HS-5 (cell line): ENCODE measurements around the gene CDCP2.

ENCODE experiments used
- DNase-seq: peaks from one replicate; pipeline ENCODE4 v3.0.0-alpha.2; 2012; ENCODE audit warnings: low read depth

CDCP2 gene

GRCh38 chr1:54152696-54153095 is at the start of gene CDCP2:
Gene CDCP2, minus strand, starts transcription at chr1:54153000. Its CDS starts 78 bp downstream, at chr1:54152922.
- no peak for DNase-seq

GRCh38 chr1:54200519-54200997 is 47.8 kb upstream of the CDCP2 start:
- no peak for DNase-seq

GRCh38 chr1:54199765-54200518 is 47.1 kb upstream of the CDCP2 start, which contains the start of the genes CYB5RL and MRPL37:
Gene CYB5RL, minus strand, starts transcription at chr1:54200030. Its CDS starts 4,414 bp downstream, at chr1:54195616.
Gene MRPL37, plus strand, starts transcription at chr1:54200167. Its CDS starts 77 bp downstream, at chr1:54200244.
- DNase-seq, result peak; percentile 87

DNA sequence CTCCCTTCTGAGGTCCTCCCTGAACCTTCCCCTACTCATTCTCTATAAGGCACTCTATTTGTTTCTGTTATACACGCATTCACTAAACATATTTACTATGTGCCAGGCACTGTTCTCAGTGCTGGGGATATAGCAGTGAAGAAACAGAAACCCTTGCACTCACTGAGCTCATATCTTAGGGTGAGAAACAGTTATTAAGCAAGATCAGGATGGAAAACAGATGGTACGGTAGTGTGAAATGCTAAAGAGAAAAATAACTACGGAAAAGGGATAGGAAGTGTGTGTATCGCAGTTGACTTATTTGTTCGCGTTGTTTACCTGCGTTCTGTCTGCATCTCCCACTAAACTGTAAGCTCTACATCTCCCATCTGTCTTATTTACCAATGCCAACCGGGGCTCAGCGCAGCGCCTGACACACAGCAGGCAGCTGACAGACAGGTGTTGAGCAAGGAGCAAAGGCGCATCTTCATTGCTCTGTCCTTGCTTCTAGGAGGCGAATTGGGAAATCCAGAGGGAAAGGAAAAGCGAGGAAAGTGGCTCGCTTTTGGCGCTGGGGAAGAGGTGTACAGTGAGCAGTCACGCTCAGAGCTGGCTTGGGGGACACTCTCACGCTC is 46.5 kb upstream of the CDCP2 start:
- no peak for DNase-seq

DNA sequence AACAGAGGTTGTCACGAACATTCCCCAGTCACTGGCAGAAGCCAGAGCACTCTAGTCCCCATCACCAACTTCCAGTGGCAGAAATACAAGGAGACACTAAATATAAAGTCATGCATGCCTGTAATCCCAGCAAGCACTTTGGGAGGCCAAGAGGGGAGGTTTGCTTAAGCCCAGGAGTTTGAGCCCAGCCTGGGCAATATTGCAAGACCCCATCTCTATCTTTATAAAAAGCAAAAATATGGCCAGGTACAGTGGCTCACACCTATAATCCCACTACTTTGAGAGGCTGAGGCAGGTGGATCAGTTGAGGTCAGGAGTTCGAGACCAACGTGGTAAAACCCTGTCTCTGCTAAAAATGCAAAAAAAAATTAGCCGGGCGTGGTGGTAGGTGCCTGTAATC is 40.7 kb upstream of the CDCP2 start:
- DNase-seq, result no peak

DNA sequence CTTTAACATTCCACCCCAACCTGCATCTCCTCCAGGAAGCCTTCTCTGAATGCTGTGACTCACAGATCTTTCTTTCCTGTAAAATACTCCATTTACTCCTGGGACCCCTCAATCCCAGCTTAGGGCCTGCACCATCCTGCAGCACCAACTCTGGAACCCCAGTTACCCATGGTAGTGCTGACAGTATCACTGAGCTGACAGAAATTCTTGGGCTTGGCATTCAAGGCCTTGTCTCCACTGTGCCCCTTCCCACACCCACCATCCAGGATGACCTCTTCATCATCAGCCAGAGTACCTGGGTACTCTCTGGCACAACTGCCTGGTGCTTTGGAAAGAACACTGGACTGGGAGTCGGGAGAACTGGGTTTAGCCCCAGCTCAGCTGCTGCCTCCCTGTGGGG is 38.7 kb upstream of the CDCP2 start:
- no peak for DNase-seq

DNA sequence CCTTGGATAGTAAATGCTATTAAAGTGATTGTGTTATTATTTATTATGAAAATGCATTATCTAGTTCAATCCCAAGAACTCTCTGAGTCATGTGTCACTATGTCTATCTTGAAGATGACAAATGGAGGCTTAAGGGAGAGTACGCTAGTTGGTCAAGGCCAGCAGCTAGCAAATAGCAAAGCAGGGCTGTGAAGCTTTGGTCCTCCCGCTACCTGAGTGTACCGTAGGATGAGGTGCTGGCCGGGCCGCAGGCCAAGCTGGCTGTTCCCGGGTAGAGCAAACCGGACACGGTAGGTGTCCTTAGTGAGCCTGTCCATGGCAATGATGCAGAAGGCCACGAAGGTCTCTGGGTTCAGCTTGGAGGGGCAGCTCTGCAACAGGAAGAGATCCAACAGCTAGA is 37.7 kb upstream of the CDCP2 start:
- DNase-seq, result no peak

DNA sequence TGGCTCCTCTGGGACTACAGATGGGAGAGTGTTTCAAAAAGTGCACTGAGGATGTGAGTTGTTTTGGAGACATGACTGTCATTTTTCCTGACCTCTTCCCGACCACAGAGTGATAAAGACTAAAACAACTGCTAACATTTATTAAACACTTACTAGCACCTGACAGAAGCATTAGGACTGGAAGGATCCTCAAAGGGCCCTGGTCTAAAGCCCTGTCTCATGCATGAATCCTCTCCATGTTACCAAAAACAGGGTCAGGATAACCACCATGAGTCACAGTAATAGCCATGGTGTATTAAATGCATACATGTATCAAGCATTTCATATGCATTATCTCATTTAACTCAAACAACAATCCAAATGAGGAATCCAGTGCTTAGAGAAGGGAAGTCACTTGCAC is 35.5 kb upstream of the CDCP2 start:
- no peak for DNase-seq

- DNase-seq, result no peak
These were observed 33.3 kb upstream of the CDCP2 start for GRCh38 chr1:54186056-54186455.

DNA sequence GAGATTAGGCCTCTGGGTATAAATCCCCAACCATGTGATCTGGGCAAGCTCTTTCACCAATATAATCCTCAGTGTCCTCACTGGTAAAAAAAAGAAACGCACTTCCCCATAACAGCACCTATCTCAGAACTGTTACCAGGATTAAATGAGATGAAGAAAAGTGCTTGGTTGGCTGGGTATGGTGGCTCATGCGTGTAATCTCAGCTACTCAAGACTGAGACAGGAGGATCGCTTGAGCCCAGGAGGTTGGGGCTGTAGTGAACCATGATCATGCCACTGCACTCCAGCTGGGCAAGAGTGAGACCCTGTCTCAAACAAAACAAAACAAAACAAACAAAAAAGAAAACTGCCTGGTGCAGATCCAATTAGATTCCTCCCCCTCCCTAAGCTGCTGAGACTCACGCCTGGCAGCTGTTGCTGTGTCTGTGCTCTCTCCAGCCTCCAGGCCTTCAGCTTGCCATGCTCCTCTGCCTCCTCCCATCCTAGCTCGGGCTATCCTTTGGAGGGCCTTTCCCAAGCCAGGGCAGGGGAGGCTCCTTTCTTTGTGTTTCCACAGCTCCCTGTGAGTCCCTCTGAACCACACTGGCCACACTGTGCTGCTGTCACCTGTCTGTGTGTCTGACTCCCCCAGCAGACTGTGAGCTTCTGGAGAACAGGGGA is 28.0 kb upstream of the CDCP2 start:
- DNase-seq, result no peak

- no peak for DNase-seq
These were observed 25.7 kb upstream of the CDCP2 start for GRCh38 chr1:54178296-54179070.

- DNase-seq, result no peak
These were observed 24.9 kb upstream of the CDCP2 start for GRCh38 chr1:54177726-54178125.

DNA sequence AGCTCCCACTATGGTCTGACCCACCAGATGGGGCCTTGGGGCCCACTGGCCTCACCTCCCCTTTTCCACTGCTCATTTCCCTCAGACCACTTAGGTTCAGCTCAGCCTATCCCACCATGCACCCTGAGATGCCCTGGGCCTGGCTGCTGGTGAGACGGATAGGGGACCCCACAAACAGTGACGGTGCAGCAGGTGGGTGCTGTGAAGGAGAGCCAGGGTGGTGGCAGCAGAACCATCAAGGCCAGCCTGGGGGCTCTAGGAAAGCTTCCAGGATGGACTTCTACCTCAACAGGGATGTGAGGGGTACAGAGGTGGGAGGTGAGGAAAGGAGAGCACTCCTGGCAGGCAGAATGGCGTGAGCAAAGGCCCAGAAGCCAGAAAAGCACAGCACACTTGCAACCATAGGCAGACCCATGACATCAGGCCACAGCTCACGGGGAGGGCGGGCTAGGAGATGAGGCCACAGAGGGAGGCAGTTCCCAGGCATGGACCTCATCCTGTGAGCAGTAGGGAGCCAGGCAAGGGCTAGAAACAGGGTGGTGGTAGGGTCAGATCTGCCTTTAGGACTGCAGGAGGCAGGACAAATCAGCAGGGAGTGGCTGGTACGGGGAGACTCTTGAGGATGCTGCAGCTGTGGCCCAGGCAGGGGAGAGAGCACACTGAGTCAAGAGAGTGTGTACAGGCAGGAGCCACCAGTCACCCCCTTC is 24.0 kb upstream of the CDCP2 start:
- DNase-seq, result no peak

GRCh38 chr1:54174106-54174505 is 21.3 kb upstream of the CDCP2 start:
- DNase-seq, result no peak

- DNase-seq, result no peak
These were observed 20.9 kb upstream of the CDCP2 start for GRCh38 chr1:54173681-54174080.

DNA sequence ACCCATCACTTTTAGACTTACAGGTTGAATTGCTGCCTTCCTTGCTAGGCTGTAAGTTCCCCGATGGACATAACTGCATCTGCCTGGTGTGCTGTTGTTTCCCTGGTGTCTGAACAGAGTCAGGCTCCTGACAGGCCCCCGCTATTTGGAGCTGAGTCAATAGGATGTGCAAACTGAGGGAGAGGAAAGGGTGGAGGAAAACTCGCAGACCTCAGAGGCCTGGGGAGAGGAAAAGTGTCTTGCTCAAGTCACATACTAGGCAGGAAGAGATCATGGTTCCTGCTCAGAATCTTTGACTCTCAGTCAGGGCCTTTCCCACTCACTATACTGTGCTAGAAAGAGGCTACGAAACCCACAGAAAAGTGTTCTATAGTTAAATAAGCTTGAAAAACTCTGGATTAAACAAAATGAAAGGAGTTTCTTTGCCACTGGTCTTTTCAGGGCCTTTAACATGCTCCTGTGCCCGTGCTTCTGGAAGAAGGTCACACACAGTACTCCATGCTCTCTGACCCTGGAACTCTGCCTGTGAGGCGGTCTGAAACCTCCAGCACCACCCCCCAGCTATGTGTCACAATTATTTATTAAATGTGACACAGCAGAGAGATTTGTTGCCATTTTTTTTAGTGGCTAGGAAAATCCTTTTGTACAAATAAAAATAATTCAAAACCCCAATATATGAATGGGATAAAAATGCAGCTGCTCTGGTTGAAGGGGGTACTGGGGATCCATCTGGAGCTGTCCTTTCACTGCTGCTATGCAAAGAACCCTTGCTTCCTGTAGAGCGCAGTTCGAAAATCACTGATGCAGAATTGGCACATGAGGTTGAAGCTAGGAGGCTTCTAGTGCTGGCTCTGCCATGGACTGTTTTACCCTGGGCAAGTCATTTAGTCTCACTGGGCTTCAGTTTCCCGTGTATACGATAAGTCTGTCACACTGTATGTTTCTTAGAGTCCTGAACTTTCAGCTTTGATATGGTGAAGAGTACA is 20.1 kb upstream of the CDCP2 start:
- DNase-seq, result no peak

GRCh38 chr1:54171606-54172005 is 18.8 kb upstream of the CDCP2 start:
- no peak for DNase-seq

- no peak for DNase-seq
These were observed 18.2 kb upstream of the CDCP2 start for GRCh38 chr1:54171016-54171415.

GRCh38 chr1:54169068-54169467 is 16.3 kb upstream of the CDCP2 start:
- no peak for DNase-seq
